Measurements from ENCODE around the gene UNC119B. TPM values are rescaled to one million over a fixed set of nuclear protein-coding genes. Genes with fewer than 3 reads are reported as not detected.

The UNC119B gene
- total and polyA plus RNA-seq, 2 experiments from 2014 or later = 9.9 to 51.3 TPM

DNA sequence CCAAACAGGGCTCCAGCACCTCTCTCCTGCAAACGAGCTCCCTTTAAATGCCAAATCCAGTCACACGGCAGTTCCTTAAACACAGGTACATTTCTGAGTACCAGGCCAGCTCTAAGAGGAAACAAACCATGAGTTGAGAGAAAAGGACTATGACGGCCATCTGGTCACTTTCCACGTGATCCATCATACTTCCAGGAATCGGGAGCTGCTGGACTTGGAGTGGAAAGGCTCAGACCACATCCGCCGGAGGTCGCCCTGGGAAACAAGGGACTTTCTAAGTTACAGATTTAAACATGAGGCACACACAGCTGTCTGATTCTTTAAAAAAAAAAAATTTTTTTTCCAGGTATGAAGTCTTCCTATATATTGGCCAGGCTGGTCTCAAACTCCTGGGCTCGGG lies 54.6 kb downstream of the UNC119B start:
- Mint-ChIP-seq H3K4me3 (no peak overlapping the region), H3K27me3 (ENCODE audit: insufficient read depth, low read depth, poor library complexity) (peaks cover 7% of the 10 kb centered on the region), H3K27ac (no peak overlapping the region), H3K9me3 (no peaks in the 10 kb centered on the region), H3K4me1 (peaks cover 10% of the 10 kb centered on the region), H3K36me3 (ENCODE audit: low read depth) (peaks cover 59% of the 10 kb centered on the region)
- no peak overlapping the region for H2AFZ ChIP-seq
- H4K20me1 ChIP-seq (replicated peaks; ENCODE audit: insufficient read depth) = no peaks in the 10 kb centered on the region
- H3K4me3 ChIP-seq = no peak overlapping the region
- TF ChIP-seq, protein P1, sequence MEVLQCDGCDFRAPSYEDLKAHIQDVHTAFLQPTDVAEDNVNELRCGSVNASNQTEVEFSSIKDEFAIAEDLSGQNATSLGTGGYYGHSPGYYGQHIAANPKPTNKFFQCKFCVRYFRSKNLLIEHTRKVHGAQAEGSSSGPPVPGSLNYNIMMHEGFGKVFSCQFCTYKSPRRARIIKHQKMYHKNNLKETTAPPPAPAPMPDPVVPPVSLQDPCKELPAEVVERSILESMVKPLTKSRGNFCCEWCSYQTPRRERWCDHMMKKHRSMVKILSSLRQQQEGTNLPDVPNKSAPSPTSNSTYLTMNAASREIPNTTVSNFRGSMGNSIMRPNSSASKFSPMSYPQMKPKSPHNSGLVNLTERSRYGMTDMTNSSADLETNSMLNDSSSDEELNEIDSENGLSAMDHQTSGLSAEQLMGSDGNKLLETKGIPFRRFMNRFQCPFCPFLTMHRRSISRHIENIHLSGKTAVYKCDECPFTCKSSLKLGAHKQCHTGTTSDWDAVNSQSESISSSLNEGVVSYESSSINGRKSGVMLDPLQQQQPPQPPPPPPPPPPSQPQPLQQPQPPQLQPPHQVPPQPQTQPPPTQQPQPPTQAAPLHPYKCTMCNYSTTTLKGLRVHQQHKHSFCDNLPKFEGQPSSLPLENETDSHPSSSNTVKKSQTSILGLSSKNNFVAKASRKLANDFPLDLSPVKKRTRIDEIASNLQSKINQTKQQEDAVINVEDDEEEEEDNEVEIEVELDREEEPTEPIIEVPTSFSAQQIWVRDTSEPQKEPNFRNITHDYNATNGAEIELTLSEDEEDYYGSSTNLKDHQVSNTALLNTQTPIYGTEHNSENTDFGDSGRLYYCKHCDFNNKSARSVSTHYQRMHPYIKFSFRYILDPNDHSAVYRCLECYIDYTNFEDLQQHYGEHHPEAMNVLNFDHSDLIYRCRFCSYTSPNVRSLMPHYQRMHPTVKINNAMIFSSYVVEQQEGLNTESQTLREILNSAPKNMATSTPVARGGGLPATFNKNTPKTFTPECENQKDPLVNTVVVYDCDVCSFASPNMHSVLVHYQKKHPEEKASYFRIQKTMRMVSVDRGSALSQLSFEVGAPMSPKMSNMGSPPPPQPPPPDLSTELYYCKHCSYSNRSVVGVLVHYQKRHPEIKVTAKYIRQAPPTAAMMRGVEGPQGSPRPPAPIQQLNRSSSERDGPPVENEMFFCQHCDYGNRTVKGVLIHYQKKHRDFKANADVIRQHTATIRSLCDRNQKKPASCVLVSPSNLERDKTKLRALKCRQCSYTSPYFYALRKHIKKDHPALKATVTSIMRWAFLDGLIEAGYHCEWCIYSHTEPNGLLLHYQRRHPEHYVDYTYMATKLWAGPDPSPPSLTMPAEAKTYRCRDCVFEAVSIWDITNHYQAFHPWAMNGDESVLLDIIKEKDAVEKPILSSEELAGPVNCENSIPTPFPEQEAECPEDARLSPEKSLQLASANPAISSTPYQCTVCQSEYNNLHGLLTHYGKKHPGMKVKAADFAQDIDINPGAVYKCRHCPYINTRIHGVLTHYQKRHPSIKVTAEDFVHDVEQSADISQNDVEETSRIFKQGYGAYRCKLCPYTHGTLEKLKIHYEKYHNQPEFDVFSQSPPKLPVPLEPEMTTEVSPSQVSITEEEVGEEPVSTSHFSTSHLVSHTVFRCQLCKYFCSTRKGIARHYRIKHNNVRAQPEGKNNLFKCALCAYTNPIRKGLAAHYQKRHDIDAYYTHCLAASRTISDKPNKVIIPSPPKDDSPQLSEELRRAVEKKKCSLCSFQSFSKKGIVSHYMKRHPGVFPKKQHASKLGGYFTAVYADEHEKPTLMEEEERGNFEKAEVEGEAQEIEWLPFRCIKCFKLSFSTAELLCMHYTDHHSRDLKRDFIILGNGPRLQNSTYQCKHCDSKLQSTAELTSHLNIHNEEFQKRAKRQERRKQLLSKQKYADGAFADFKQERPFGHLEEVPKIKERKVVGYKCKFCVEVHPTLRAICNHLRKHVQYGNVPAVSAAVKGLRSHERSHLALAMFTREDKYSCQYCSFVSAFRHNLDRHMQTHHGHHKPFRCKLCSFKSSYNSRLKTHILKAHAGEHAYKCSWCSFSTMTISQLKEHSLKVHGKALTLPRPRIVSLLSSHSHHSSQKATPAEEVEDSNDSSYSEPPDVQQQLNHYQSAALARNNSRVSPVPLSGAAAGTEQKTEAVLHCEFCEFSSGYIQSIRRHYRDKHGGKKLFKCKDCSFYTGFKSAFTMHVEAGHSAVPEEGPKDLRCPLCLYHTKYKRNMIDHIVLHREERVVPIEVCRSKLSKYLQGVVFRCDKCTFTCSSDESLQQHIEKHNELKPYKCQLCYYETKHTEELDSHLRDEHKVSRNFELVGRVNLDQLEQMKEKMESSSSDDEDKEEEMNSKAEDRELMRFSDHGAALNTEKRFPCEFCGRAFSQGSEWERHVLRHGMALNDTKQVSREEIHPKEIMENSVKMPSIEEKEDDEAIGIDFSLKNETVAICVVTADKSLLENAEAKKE (CRISPR knock-in tag; IDR thresholded peaks at IDR 0.05) = no peak
- TF ChIP-seq ZNF331 (CRISPR knock-in tag; IDR thresholded peaks at IDR 0.05; ENCODE audit: low read depth) (no peak), POLR2AphosphoS5 (IDR thresholded peaks at IDR 0.05; ENCODE audit: low read depth) (no peak), JUNB (IDR thresholded peaks at IDR 0.05; ENCODE audit: unreplicated experiment) (no peak), NANOG (IDR thresholded peaks at IDR 0.05; ENCODE audit: borderline replicate concordance) (no peak), STAT1 (IDR thresholded peaks at IDR 0.05; ENCODE audit: unreplicated experiment) (no peak), EZH2 (IDR thresholded peaks at IDR 0.05; ENCODE audit: low read depth, unreplicated experiment) (no peak), ZNF114 (CRISPR knock-in tag; IDR thresholded peaks at IDR 0.05) (no peak), EZH2phosphoT487 (IDR thresholded peaks at IDR 0.05; ENCODE audit: unreplicated experiment) (no peak)
- TF ChIP-seq, protein P2, sequence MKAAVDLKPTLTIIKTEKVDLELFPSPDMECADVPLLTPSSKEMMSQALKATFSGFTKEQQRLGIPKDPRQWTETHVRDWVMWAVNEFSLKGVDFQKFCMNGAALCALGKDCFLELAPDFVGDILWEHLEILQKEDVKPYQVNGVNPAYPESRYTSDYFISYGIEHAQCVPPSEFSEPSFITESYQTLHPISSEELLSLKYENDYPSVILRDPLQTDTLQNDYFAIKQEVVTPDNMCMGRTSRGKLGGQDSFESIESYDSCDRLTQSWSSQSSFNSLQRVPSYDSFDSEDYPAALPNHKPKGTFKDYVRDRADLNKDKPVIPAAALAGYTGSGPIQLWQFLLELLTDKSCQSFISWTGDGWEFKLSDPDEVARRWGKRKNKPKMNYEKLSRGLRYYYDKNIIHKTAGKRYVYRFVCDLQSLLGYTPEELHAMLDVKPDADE (IDR thresholded peaks at IDR 0.05) = no peak
- TF ChIP-seq, protein P3, sequence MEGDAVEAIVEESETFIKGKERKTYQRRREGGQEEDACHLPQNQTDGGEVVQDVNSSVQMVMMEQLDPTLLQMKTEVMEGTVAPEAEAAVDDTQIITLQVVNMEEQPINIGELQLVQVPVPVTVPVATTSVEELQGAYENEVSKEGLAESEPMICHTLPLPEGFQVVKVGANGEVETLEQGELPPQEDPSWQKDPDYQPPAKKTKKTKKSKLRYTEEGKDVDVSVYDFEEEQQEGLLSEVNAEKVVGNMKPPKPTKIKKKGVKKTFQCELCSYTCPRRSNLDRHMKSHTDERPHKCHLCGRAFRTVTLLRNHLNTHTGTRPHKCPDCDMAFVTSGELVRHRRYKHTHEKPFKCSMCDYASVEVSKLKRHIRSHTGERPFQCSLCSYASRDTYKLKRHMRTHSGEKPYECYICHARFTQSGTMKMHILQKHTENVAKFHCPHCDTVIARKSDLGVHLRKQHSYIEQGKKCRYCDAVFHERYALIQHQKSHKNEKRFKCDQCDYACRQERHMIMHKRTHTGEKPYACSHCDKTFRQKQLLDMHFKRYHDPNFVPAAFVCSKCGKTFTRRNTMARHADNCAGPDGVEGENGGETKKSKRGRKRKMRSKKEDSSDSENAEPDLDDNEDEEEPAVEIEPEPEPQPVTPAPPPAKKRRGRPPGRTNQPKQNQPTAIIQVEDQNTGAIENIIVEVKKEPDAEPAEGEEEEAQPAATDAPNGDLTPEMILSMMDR (conservative IDR thresholded peaks at IDR 0.05; ENCODE audit: low read depth in 2 of 2) = no peak
- TF ChIP-seq, protein P4, sequence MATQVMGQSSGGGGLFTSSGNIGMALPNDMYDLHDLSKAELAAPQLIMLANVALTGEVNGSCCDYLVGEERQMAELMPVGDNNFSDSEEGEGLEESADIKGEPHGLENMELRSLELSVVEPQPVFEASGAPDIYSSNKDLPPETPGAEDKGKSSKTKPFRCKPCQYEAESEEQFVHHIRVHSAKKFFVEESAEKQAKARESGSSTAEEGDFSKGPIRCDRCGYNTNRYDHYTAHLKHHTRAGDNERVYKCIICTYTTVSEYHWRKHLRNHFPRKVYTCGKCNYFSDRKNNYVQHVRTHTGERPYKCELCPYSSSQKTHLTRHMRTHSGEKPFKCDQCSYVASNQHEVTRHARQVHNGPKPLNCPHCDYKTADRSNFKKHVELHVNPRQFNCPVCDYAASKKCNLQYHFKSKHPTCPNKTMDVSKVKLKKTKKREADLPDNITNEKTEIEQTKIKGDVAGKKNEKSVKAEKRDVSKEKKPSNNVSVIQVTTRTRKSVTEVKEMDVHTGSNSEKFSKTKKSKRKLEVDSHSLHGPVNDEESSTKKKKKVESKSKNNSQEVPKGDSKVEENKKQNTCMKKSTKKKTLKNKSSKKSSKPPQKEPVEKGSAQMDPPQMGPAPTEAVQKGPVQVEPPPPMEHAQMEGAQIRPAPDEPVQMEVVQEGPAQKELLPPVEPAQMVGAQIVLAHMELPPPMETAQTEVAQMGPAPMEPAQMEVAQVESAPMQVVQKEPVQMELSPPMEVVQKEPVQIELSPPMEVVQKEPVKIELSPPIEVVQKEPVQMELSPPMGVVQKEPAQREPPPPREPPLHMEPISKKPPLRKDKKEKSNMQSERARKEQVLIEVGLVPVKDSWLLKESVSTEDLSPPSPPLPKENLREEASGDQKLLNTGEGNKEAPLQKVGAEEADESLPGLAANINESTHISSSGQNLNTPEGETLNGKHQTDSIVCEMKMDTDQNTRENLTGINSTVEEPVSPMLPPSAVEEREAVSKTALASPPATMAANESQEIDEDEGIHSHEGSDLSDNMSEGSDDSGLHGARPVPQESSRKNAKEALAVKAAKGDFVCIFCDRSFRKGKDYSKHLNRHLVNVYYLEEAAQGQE (IDR thresholded peaks at IDR 0.05; ENCODE audit: unreplicated experiment) = no peak
- no peaks in the 10 kb centered on the region for H3K4me1 ChIP-seq (ENCODE audit: insufficient read depth)
- H3K4me2 ChIP-seq = no peak overlapping the region
- no peaks in the 10 kb centered on the region for H3K9me2 ChIP-seq (ENCODE audit: insufficient read depth)
- no peak overlapping the region for H3K27ac ChIP-seq (ENCODE audit: low read depth)
- no peaks in the 10 kb centered on the region for H3K79me2 ChIP-seq (replicated peaks; ENCODE audit: insufficient read depth)
- H3K27me3 ChIP-seq (ENCODE audit: insufficient read depth) = no peaks in the 10 kb centered on the region
- ATAC-seq (no peak), DNase-seq (ENCODE audit: low spot score) (no peak)
- H3F3A ChIP-seq (replicated peaks; ENCODE audit: low read depth) = no peaks in the 10 kb centered on the region
- peaks cover 3% of the 10 kb centered on the region; the same call in 1 of the 2 replicates for H3K36me3 ChIP-seq (ENCODE audit: insufficient read depth)
